NCI-H82 (cell line): ENCODE data around the gene DNAH11.
A peak's percentile ranks its signal among the peaks of the same experiment; 100 is the strongest.

Experiments used
- DNase-seq: peaks from one replicate; lab custom pipeline; 2025; lab: John Stamatoyannopoulos, UW

The DNAH11 gene

DNA sequence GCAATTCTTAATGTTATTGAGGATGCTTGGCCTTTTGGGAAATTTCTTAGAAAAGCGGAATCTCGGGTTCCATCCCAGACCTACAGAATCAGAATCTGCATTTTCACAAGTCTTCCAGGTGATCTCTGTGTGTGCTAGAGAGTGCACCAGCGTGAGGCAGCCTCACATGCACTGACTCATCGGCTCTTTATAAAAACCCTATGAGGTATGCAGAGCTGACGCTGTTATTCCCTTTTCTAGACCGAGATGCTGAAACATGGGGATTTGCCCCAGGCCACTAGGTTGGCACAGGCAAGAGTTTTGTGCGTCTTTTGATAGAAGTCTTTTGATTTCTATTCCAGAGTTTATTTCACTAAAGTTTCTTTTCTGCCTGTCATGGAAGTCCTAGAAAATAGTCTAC, 341.7 kb downstream of the DNAH11 start:
- no peak for DNase-seq

DNA sequence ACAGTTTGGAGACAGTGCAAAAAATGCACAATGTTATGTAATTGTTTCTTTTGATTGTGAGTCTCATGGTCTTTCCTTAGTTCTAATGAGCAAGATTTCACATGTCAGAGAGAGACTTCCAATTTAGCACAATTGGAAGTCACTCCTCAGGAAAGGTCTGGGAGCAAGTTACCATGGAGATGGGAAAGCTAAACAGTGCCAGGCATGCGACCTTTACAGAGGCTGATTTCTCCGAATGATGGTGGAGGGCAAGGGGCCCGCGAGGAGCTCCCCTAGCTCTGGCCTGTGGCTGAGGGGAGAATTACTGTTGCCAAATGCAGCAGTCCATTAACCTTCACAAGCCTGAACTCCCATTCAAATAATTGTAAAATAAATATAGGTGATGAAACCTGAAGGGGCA, 343.6 kb downstream of the DNAH11 start:
- DNase-seq = no peak

DNA sequence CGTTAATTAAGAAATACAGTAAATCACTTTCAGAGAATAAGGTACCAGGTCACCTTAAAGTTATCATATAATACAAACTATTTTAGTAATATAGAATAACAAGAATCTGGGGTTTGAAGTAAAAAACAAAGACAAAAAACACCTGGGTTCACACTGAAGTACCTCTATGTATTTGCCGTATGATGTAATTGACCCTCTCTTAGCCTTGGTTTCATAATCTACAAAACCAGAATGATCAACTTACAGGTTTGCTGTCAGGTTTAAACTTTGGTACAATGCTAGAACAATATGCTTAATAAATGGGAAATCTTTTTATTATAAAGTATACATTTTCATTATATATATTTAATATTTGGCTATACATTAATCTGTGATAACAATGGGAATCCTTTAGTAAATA, 344.5 kb downstream of the DNAH11 start:
- DNase-seq = no peak

DNA sequence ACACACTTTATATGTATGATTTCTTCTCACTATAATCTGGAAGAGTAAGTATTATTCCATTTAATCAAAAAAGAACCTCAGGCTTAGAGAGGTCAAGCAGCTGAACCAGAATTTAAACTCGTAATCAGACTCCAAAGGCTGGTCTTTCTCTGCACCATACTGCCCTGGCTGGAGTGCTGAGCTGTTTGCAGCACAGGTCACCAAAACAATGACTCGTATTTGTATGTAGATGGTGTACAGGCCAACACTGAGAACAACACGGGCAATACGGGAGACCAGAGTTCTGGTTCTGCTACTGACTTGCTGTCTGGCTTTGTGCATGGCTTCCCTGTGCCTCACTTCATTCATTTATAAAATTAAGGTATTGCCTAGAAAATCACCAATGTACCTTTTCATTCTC, 344.9 kb downstream of the DNAH11 start:
- DNase-seq = no peak

DNA sequence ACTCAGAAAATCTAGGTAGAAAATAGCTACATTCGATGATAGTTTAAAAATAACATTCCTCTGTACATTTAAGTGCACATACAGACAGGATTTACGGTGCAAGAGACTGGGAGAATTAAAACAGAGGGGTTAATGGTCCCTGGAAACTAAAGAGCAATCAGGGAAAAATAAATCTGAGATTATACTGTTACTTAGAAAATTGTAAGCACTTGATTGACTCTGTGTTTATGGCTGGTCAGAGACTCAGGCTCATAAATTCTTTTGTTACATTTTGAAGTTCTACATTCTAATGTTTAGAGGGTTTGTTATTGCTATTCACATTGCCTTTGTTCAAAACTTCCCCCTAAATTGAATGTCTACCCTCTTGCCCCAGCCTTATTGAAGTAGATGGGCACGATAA, 348.5 kb downstream of the DNAH11 start:
- DNase-seq = no peak

DNA sequence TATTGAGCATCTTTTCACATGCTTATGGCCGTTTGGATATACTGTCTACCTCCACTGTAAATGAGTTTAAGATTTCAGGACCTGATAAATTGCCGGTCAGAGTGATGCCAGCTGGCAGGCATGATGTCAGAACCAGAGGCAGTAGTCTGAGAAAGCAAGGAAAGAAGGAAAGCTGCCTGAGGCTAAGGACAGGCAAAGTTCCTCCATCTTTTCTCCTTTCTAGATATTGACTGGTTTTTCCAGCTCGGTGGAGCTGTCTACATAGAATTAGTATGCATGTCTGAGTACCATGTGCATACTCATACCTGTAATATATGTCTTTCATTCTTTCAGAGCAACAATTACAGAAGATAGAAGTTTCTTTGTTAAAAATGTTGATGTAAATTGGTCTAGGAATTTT, 350.6 kb downstream of the DNAH11 start:
- no peak for DNase-seq

DNA sequence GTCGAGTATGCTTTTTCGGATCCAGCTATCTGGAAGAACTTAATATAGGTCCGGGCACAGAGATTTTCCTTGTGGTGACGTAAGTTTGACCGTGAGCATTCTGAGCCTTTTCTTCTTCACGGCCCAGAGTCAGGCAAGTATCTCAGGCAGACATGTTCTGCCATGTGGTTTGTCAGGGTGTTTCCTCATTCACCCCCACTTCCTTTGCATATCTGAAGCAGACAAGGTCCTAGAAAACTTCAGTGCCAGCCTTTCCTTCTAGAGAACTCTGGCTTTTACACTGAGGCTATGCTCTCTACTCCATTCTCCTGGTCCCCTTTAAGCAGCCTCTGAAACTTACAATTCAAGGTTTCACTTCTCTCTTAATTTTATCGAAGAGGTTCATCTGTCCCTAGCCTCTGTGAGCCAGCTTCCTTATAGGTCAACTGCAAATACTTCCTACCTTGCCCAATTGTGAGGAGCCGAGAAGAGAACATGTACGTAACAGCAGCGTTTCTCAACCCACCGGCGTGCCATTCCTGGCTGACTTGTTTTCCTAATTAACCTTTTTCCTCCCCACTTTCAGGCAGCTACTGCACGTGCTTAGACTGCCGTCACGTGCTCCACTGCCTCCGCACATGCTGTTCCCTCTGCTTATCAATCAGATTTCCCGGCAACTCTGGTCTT, 355.6 kb downstream of the DNAH11 start:
- DNase-seq = no peak

DNA sequence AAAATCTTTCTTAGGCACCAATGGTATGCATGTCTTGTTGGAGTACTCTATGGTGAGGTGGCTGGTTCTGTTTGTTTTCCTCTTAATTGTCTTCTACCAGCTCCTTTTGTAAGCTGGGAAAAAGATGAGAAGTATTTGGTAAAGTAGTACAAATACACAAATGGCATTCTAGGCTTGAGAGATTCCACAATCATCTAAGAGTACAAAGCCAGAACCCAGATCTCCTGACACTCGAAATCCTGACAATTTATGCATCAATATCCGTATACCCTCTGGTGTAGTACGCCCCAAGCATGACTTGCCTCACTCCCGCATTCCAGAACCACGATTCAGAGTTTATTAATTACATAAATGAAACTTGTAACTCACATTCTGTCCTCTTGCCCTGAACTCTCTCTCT, 359.4 kb downstream of the DNAH11 start:
- DNase-seq = no peak

DNA sequence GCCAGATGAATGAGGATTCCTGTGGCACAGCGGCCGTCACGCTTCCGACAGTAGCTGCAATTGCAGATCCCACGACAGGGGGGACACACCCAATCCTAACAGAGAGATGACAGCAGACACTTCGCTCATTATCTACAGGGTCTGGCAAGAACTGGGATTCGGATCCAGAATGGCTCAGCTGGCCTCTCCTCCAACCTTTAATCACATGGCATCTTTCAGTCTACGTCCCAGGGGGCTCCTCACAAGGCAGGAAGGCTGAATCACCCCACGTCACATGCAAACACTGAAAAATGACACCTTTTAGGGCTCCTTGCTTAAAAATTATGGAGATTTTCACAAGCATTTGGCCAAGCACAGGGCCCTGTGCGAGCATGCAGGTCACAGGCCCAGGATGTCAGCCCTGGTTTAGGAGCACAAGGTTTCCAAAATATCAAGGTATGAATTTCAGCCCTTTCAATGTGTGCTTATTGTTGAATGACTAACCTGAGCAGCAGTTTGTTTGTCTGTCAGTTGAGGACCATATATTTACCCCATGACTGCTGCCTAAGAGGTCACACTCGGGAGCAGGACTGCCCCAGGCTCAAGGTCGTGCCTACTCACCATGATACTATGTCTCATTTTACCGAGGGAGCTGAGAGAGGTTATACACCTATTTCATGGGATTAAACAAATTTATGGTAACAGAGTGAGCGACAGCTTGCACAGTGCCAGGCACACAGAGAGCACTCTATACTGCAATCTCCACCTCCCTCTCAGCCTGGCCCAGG, 360.4 kb downstream of the DNAH11 start:
- DNase-seq = no peak

DNA sequence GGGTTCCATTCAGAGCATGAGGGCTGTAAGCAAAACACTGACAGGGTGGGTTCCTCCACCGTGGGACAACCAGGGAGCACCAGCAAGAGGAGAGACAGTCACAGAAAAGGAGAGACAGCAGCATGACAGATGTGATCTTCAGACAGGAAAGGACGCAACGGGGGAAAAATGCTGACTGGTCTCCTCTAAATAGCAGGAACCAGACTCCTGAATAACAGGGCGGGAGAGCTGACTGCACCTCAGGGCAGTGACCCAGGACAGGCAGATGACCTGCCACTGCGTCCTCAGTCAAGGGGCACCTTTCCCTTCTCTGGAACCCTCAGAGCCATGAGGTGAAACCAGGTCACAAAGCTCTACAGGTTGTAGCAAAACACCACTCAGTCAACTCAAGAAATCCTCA, 365.9 kb downstream of the DNAH11 start:
- no peak for DNase-seq

DNA sequence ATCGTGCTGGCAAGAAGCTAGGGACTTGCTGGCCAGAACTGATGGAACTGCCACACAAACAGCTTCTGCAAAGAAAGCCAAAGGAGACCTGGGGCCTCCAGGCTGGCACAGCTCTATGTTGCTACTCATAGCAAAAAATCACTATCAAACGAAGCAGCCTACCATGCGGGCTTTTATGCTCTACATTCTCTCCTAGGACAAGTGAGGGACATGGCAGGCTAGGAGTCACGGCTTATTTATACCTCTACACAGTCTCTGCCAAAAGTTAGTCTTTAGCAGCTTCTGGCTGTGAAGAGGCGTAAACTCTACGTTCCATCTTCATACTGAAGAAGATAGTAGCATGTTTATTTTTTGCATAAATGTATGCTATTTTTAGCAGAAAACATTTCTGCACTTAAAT, 367.4 kb downstream of the DNAH11 start:
- no peak for DNase-seq

DNA sequence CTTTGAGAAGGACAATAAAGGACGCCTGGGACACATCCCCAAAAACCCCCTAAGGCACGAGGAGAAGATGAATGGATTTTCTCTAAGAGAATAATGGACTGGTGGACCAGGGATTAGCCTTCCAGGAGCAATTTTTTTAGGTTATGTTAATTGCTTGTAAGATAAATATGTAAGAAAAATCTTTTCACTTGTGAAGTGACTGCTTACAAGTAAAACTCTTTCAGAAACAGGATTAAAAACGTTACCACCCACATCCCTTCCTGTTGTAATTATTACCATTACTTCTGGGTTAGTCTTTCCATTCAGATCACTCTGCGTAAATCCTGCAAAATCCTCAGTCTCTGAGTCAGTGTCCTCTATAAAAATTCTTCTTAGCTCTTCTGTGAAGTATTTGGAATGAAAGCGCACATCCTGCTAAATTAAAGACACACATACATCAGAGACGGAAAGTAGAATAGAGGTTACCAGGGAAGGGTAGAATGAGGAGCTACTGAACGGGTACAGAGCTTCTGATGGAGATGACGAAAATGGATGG, 368.6 kb downstream of the DNAH11 start:
- no peak for DNase-seq

DNA sequence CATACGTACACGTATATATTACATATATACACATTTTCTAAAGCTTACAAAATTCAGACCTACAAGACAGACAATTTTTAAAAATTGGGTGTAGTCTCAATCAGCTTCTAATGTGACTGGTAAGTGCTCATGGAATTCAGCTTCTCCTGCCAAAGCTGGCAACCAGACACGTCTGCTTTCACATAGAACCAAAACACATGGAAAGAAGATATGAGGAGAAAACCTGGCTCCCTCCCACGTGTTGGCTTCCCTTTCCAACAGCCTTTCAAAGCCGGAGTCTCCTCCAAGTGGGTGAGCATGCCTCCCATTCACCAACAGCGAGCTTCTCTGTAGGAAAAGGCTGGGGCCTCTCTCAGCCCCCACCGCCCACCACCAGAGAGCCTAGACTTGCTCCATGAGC, 369.5 kb downstream of the DNAH11 start:
- DNase-seq = no peak

DNA sequence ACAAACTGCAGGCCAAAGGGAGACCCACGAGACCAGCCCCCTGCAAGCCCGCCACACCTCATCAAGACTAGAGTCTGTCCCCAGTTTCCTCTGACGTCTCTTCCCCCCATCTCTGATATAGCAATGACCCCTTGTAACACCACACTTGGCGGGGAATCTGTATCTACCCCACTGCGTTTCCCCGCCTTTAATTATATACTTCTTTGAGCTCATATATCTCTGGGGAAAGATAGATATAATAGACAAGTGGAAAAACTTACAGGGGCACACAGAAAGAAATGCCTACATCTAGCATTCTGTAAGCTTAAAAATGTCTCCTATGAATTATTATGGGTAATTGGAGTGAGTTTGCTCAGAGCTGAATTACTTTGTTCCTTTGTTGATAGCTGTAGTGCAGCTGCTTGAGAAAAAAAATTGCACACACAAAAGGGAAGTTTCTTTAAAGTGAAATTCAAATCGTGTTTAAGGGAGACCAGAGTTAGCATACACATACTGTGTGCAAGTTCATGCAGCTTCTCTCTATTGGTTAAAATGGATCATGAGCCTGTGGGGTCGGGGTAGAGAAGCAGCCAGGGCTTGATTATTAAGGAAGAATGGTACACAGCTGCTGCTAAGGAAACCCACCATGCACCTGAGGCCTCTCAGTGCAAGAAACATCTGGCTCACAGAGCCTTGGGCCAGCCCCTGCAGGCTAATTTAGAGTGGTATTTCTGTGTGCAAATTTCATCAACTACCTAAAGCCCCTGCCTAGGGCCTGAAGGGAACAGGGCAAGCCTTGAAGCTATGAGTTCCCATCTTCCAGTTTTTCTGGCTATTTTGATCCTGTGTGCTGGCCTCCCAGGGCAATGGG, 370.3 kb downstream of the DNAH11 start:
- DNase-seq = no peak

DNA sequence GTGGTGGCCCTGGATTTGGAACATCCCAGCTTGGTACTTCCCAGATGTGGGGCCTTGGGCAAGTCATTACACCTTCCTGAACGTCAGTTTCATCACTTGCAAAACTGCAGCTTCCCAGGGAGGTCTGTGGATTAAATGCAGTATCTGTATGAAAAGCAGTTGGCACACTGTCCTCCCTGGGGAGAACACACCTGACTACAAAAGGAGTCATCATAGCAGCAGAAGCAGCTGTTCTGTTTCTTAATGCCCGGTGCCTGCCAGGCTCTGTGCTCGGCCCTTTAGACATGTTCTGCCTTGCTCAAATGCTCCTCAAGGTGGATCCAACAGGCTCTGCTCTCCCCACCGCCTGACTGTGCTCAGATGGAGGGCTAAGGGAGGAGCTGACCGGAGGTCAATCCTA, 371.8 kb downstream of the DNAH11 start:
- DNase-seq = no peak

DNA sequence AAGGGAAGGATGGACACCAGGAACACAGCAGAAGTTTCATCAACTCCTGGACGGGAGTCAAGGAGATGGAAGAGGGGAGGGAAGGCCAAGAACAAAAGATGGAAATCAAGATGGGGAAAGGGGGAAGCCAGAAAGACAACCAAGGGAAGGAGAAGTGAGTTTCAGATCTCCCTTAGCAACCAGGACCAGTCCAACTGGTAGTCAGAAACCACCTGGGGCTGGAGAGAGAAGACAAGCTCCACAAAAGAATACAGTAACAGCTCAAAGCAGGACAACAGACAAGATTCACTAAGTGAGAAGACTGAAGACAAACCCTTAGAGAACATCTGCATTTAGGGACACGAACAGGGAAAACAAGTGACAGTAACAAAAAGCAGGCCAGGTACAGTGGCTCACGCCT, 372.3 kb downstream of the DNAH11 start:
- DNase-seq = no peak

DNA sequence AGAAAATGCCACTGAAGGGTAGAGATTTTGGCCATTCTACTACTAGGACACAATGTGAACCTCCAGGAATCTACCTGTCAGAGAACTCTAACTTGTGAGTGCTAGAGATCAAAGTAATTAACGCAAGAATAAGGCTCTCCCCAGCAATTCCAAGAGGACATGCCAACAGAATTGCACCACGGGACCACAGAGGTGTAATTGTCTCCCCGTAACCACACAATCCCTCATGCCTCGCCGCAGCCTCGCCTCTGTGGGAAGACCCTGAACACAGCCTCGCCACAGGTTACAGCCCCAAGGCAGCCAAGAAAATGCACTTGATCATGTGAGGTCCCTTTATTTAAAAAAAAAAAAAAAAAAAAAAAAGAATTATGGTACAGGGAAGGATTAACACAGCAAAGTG, 373.3 kb downstream of the DNAH11 start:
- no peak for DNase-seq

DNA sequence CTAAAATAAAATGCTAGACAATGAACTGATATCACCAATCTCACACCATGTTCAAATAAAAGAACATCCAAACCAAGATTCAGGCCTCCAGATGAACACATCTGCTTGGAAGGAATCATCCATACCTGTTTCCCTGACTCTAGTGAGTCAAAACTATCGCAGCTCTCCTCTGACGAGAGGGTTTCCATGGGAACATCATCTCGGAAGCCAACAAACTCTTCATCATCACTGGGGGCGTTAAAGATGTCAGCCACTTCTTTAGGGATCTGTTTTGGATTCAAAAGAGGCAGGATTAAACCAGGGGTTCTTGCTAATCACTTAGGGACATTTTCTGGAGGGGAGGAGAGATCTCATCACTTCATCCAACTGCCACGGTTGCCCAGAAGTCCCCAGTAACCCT, 373.8 kb downstream of the DNAH11 start:
- DNase-seq = peak; percentile 27

DNA sequence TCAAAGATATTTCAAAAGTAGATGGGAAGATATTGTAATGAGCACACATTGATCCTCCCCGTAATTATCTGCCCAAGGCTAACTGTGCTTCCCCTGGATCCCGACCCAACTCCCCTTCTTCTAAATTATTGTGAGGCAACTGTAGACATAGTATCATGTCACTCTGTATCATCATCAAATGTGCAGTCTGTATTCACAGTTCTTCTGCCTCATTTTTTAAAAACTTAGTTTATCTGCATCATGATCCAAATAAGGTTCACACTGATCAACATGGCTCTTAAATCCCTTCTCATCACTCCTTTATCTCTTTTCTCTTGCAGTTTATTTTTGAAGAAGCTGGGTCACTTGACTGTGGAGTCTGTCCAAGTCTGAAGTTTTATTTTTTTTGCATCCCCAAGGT, 375.4 kb downstream of the DNAH11 start:
- DNase-seq = no peak

DNA sequence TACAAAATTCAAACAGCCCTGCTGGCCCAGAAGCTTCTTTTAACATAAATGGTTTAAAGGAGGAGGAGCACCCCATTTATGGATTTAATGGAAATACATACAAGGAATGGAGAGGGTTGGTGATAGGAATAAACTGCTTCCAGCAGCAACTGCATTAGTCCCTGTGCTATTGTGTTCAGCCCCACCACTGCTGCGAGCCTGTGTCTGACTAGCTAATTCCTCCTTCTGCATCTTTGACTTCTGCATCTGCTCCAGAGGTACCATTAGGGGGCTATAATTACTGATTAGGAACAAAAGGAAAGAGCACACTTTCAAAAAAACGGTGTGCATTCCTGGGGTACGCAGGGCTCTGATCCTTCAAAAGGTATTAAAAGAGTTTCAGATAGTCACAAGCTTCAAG, 378.1 kb downstream of the DNAH11 start:
- peak; percentile 46 for DNase-seq

DNA sequence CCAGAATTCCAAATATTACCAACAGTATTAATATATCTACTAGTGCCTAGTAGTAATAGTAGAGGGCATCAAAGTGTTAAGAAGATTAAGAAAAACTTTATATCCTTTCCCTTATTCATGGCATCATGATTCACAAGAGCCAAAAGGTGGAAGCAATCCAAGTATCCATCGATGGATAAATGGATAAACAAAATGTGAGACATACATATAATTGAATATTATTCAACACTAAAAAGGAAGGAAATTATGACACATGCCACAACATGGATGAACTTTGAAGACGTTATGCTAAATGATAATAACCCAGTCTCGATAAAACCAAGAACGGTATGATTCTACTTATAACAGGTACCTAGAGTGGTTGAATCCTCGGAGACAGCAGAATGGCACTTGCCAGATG, 379.8 kb downstream of the DNAH11 start:
- no peak for DNase-seq

DNA sequence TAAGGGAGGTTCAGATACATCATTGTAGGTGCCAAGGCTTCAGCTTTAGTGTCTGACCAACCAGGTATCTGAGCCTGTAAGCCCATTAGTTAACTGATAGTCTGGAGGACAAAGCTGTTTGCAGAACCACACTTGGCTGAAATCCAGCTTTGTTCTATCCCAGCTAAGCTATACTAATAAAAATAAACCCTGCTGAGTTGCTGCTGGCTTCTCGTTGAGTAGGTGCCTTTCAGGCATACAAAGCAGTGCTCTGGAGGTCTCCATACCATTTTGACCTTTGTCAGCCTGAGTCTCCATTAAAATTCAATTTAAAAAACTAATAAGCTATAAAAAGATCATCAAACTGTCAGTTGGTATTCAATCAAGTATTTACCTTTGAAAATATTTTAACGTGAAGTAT, 380.8 kb downstream of the DNAH11 start:
- peak; percentile 98 for DNase-seq

DNA sequence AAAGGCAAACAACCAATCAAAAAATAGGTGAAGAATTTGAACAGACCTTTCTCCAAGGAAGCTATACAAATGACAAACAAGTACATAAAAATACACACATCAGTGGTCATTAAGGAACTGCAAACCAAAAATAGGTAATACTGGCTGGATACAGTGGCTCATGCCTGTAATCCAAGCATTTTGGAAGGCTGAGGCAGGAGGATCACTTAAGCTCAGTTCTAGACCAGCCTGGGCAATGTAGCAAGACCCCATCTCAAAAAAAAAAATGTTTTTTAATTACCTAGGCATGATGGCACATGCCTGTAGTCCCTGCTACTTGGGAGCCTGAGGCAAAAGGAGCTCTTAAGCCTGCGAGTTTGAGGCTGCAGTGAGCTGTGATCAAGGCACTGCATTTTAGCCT, 383.6 kb downstream of the DNAH11 start:
- DNase-seq = no peak
